H1 (cell line): Measurements from ENCODE around the gene MIEN1.

ENCODE experiments used
- ASH2L ChIP-seq: fragments of 200-600, 300-600 bp; sonication (generic); IDR thresholded peaks from one replicate; pipeline ENCODE4 v1.7.1; 2017; ENCODE audit warnings: low read length
- EP300 ChIP-seq, 2 experiments: IDR thresholded peaks; 1 replicate in 1 of 2; 2 replicates in 1 of 2; pipeline ENCODE4 v1.6.1; 2011 to 2012; ENCODE audit warnings: low read depth in 2 of 2, low read length in 2 of 2, mild to moderate bottlenecking in 2 of 2, borderline replicate concordance in 1 of 2, inconsistent platforms in 1 of 2, moderate library complexity in 1 of 2
- EZH2 ChIP-seq: fragments of 200-600 bp; sonication (generic); IDR thresholded peaks from 2 replicates; pipeline ENCODE4 v1.7.1; 2012; ENCODE audit warnings: low read depth, mild to moderate bottlenecking, moderate library complexity, low read length, inconsistent platforms; ENCODE audit not compliant: severe bottlenecking
- JUN ChIP-seq: IDR thresholded peaks from 2 replicates; pipeline ENCODE4 v1.6.1; 2011; ENCODE audit warnings: low read depth, mild to moderate bottlenecking, improper control_type of control experiment, low read length
- POLR2A ChIP-seq, 2 experiments: IDR thresholded peaks; 1 replicate in 1 of 2; 2 replicates in 1 of 2; pipeline ENCODE4 v1.6.1; 2011; ENCODE audit warnings: low read depth in 2 of 2, low read length in 2 of 2, mild to moderate bottlenecking in 2 of 2; ENCODE audit errors: control extremely low read depth in 1 of 2
- SIN3A ChIP-seq, 2 experiments: IDR thresholded peaks in 1 of 2; conservative IDR thresholded peaks in 1 of 2; 2 replicates each; pipeline ENCODE4 v1.6.1; 2011 to 2012; ENCODE audit warnings: low read length in 2 of 2, improper control_type of control experiment in 1 of 2, low read depth in 1 of 2, mild to moderate bottlenecking in 1 of 2
- SRF ChIP-seq: IDR thresholded peaks from 2 replicates; pipeline ENCODE4 v1.6.1; 2011; ENCODE audit warnings: mild to moderate bottlenecking, low read depth, low read length, moderate library complexity
- SUZ12 ChIP-seq: fragments of 200-600 bp; sonication (generic); IDR thresholded peaks from 2 replicates; pipeline ENCODE4 v1.6.1; 2012; ENCODE audit warnings: mild to moderate bottlenecking, inconsistent platforms, low read length, moderate library complexity, mixed read lengths
- TF ChIP-seq, protein P1 (sequence below), 3 experiments: IDR thresholded peaks; 1 replicate in 2 of 3; 2 replicates in 1 of 3; pipeline versions ENCODE4 v1.5.1 to v1.6.1; 2011; ENCODE audit warnings: low read length in 3 of 3, mild to moderate bottlenecking in 3 of 3, inconsistent platforms in 2 of 3, low read depth in 1 of 3, moderate library complexity in 1 of 3; ENCODE audit not compliant: insufficient read depth in 1 of 3; ENCODE audit errors: control extremely low read depth in 1 of 3

DNA sequence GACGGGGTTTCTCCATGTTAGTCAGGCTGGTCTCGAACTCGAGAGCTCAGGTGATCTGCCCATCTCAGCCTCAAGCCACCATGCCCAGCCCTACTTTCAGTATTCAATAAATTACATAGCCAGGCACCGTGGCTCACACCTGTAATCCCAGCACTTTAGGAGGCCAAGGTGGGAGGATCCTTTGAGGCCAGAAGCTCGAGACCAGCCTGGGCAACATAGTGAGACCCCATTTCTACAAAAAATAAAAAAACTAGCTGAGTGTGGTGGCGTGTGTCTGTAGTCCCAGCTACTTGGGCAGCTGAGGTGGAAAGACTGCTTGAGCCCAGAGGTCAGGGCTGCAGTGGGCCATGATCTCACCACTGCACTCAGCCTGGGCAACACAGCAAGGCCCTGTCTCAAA lies 8.2 kb downstream of the MIEN1 start:
- TF ChIP-seq EZH2 (no peak), SRF (no peak), EP300 (IDR thresholded peaks at IDR 0.05; ENCODE audit: borderline replicate concordance in 1 of 2, low read depth in 2 of 2, low read length in 2 of 2) (no peak), SIN3A (conservative IDR thresholded peaks at IDR 0.05 in 1 of 2, IDR thresholded peaks at IDR 0.05 in 1 of 2; ENCODE audit: low read depth in 1 of 2, low read length in 2 of 2) (no peak), ASH2L (no peak), JUN (no peak), SUZ12 (no peak), POLR2A (IDR thresholded peaks at IDR 0.05; ENCODE audit: control extremely low read depth in 1 of 2, low read depth in 2 of 2, low read length in 2 of 2) (no peak)
- TF ChIP-seq, protein P1, sequence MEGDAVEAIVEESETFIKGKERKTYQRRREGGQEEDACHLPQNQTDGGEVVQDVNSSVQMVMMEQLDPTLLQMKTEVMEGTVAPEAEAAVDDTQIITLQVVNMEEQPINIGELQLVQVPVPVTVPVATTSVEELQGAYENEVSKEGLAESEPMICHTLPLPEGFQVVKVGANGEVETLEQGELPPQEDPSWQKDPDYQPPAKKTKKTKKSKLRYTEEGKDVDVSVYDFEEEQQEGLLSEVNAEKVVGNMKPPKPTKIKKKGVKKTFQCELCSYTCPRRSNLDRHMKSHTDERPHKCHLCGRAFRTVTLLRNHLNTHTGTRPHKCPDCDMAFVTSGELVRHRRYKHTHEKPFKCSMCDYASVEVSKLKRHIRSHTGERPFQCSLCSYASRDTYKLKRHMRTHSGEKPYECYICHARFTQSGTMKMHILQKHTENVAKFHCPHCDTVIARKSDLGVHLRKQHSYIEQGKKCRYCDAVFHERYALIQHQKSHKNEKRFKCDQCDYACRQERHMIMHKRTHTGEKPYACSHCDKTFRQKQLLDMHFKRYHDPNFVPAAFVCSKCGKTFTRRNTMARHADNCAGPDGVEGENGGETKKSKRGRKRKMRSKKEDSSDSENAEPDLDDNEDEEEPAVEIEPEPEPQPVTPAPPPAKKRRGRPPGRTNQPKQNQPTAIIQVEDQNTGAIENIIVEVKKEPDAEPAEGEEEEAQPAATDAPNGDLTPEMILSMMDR (IDR thresholded peaks at IDR 0.05; ENCODE audit: control extremely low read depth in 1 of 3, insufficient read depth in 1 of 3, low read depth in 1 of 3, low read length in 3 of 3), result no peak
